Cardiac septum (tissue), 1 donor: ENCODE results near the gene NUP54. TPM values are rescaled to one million over a fixed set of nuclear protein-coding genes. Genes with fewer than 3 reads are reported as not detected.
A peak's percentile ranks its signal among the peaks of the same experiment; 100 is the strongest.

Experiments
- DNase-seq: peaks from one replicate; pipeline ENCODE4 v3.0.0-alpha.2; 2020; ENCODE audit warnings: low spot score
- intact Hi-C: fragments of 100-400 bp; cut with DNase I; formaldehyde crosslinking; loops from one replicate; pipeline ENCODE4 v1.14.0; 2022
- total RNA-seq: library from RNA; stranded (reverse); fragmentation: NEBNext Ultra II Directional; extraction: Animal tissue kit (Norgen Biotek cat#: 25700); gene quantifications from one replicate; pipeline ENCODE4 v1.2.1, GENCODE V29; 2021
- donor health status: DM: no; HTN: no; CAD: no.

NUP54 gene
- total RNA-seq, 1 donor from 2014 or later = 22.7 TPM

DNA sequence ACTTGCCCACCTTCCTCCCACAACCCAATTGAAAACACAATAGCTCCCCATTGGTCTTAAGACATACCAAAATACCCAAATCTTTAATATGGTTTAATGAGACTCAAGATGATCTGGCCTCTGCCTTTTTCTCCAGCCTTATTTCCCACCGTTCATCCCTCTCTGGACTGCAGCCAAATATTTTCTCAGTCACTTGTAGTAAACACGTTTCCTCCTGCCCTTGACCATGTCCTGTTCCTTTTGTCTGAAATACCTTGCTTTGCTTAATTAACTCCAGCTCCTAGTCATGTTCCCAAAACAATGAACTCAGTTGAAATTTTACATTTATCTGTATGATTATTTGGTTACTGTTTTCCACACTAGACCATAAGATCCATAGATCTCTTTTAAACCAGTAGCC, 8.4 kb upstream of the NUP54 start:
- DNase-seq = no peak
- intact Hi-C loops = no loop called here

DNA sequence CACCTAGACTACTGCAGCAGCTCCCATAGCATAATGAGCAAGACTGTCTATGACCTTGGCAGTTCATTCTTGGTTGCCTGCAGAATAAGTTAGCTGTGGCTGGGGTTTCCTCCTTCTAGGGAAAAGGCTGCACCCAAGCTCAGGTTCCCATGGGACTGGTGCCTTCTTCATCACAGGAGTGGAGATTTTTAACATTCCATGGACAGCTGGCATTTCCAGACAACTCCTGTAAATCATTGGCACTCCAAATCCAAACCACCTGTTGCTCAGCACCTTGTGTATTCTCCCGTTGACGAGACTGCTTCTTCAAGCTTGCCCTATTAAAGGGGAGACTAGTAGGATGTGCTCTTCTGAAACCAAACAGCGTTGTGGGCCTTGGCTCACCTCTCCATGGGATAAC, 7.8 kb upstream of the NUP54 start:
- no peak for DNase-seq
- intact Hi-C loops = no loop called here

DNA sequence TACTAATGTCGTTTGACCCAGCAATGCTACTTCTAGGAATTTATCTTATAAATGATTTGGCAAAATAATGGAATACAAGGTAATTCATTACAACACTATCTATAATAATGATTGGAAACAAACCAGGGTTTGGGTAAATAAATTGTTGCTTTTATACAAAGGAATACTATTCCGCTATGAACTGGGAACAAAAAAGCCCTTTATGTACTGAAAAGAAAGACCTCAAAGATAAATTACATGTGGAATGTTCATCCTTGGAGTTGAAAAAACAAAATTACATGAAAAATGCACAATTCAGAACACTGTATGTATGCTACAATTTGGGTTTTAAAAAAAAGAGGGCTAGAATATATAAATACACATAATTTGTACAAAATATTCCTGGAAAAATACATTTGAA, 5.2 kb upstream of the NUP54 start:
- intact Hi-C loops = no loop called here
- DNase-seq = no peak

DNA sequence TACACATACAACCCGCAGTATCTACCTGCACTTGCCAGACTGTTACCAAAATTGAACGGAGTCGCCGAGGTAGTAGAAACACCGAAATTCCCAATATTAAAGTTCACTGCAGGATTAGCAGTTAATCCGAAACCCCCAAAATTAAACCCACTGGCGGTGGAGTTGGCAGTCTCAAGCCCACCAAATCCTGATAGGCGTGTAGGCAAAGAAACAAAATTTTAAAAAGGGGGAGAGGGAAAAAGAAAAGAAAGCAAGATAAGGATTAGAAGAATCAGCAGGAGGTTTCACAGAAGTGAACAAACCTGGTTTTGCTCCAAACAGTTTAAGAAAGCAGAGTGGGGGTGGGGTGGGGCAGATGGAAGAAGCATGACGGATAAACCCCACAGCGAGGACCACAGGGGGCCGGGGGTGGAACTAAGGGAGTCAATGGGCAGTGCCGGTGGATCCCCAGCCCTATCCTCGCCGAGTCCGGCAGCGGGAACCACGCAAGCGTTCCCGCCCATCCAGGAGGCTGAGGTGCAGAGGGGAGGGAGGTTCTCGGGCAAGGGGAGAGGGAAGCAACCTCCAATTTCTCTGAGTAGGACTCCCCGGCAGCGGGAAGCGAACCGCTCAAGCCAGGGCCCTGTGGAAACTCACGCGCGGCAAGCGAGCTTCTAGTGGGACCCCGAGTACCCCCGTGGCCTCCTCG, 599 bp downstream of the NUP54 start:
- intact Hi-C loops = loop anchor here (2.0 to 5.0 kb wide), 2 partner anchors 65 to 157 kb away; partner anchors contain the start of genes SCARB2 and SDAD1
- DNase-seq = peak; percentile 78

DNA sequence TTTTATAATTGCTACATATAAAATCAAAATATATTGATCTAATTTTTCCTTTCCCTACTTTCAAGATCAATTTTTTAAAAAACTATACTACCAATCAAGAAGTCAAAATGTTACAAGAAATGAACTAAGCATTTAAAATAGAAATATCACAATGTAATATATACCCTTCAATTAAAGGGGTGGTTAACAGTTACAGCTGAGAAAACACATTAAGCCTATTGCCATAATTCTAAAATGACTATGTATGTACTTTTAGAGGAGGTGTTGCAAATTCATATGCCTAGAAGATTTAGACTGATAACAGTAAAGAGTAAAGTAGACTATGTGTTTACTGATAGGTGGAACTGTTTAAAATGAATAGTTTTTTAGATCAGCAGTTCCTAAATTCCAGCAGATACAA, 3.7 kb downstream of the NUP54 start:
- DNase-seq = no peak

DNA sequence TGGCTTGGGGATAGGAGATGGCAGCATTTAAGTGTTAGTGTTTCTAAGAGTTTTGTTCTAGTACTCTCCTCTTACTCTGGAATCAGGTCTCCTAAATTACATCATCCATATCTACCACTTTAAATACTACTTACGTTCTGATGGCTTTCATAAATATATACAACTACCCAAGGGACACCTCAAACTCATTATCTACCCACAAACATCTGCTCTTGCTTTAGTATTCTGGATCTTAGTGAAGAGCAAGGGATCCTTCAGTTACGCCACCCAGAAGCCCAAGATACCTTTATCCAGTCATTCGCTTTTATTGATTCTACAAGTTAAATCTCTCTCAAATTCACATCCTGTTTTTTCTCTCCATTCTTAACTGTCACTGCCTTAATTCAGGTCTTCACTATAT, 7.0 kb downstream of the NUP54 start:
- DNase-seq = no peak
- intact Hi-C loops = no loop called here

More for the DNA sequence above, 3.7 kb downstream of the NUP54 start:
- intact Hi-C loops = no loop called here

DNA sequence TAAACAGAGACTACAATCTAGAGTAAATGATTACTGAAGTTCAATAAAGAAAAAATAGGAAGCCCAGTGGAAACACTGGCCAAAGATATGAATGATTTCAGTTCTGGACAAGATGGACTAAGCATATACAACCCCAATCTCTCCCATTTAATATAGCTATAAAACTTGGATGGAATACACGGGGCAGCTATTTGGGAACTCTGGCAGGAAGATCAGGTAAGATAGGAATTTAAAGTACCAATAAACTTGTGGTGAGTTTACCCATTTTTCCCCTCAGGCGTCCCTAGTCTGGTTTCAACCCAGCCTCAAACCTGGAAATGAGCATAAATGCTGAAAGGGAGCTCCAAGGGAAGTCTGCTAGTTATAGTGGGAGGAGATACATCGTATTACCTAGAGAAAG, 20.4 kb downstream of the NUP54 start:
- intact Hi-C loops = no loop called here

DNA sequence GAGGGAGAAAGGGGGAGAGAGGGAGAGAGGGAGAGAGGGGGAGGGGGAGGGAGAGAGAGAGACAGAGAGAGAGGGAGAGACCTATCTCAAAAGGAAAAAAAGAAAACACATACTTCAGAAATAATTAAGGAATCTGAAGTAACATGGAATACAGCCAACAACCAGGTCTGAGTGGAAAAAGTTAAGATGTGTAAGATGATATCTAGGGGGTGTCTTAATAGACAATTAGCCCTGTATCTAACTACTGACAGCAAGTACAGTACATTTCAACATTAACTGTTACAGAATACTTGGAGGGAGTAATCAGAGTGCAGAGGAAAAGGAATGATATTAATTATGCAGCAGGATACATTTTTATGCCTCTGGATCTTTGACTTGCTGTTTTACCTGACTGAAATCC, 22.4 kb downstream of the NUP54 start:
- intact Hi-C loops = no loop called here
- DNase-seq = no peak

More for the DNA sequence above, 20.4 kb downstream of the NUP54 start:
- DNase-seq = no peak

DNA sequence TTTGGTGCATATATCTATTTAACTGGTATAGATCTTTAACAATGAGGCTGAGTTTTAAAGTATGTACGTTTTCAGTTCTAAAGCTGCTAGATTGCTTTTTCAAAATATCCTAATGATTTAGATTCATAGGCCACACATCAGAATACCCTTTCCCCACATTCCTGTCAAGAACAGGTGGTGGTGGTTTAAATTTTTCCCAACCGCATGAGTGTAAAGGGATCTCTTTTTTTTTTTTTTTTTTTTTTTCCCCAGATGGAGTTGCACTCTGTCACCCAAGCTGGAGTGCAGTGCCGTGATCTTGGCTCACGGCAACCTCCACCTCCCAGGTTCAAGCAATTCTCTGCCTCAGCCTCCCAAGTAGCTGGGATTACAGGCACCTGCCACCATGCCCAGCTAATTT, 28.0 kb downstream of the NUP54 start:
- intact Hi-C loops = no loop called here
- no peak for DNase-seq

DNA sequence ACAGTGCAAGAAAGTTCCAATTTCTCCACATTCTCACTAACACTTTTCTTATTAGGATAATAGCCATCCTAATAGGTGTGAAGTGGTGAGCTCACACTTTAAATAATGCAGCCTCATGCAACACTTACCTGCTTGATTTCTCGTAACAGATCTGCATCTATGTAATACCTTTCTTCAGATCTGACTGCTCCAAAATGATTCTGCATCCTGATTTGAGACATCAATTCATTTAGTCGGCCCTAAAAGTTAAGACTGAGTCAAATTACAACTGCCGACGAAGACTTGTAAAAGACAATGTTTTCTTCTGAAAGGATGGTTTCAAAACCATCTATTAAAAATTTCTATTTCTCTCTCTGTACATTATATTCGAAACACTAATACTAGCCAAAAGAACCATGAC, 30.7 kb downstream of the NUP54 start:
- intact Hi-C loops = no loop called here
- no peak for DNase-seq

DNA sequence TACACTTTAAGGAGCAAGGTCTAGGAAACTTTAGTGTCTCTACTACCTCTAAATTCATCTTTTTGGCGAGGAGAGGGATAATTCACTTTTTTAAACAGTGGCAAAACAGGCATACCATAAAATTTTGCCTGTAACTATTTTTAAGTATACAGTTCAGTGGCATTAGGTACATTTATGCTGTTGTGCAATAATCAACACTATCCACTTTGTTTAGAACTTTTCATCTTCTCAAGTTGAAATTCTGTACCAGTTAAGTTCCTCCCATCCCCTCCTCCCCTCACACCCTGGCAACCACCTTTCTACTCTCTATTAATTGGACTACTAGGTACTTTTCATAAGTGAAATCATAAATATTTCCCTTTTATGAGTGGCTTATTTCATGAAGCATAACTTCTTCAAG, 31.4 kb downstream of the NUP54 start:
- DNase-seq = no peak
- intact Hi-C loops = no loop called here

DNA sequence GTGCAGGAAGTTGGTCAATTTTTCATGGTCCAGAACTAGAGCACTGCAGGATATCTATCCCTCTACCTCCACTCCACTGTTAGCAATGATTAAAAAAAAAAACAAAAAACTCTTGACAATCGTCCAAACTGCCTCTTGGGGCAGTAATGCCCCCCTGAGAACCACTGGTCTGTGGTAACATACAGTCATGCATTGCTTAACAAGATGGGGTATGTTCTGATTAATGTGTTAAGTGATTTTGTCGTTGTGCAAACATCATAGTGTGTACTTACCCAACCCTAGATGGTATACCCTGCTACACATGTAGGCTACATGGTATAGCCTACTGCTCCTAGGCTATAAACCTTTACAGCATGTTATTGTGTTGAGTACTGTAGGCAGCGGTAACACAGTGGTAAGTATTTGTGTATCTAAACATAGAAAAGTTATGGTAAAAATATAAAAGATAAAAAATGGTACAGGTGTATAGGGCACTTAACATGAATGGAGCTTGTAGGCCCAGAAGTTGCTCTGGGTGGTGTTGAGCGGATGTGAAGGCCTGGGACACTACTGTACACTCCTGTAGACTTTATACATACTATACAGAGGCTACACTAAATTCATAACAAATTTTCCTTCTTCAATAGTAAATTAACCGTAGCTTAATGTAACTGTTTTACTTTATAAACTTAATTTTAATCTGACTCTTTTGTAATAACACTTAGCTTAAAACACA, 39.6 kb downstream of the NUP54 start:
- no peak for DNase-seq
- intact Hi-C loops = no loop called here

DNA sequence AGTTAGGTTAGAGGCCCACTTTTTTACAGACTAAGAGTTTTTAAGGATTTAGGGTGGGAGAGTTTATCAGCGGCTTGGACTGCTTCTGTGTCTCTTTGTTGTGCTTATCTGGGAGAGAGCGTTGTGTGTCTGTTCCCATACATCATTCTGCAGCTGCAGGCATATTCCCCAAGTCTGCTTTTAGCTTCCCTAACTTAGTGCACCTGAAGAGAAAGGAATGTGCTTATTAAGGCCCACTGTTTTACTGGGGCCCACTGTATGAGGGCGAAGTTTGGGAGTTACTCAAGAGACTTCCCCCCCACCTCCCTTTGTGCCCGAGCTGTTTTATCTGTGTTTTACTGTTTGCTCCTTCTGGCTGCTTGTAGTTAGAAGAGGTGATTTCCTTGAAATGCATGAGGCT, 41.8 kb downstream of the NUP54 start:
- no peak for DNase-seq
- intact Hi-C loops = no loop called here

DNA sequence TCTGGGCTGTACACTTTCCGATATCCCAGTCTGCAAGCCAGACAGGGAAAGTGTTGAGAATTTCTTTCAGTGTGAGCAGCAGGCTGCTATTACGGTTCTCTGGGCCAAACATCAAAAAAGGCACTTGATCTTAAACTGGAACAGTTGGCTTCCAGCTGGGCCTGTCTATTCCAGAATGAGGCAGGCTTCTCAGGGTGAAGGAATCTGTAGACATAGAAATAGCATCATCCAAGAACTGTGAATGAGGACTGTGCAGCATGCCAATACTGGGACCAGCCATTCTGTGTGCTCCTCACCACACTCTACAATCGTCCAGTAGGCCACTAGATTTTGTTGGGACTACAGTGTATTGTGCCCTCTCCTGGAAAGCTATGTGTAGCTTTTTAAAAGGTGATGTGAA, 42.5 kb downstream of the NUP54 start:
- intact Hi-C loops = no loop called here
- no peak for DNase-seq

DNA sequence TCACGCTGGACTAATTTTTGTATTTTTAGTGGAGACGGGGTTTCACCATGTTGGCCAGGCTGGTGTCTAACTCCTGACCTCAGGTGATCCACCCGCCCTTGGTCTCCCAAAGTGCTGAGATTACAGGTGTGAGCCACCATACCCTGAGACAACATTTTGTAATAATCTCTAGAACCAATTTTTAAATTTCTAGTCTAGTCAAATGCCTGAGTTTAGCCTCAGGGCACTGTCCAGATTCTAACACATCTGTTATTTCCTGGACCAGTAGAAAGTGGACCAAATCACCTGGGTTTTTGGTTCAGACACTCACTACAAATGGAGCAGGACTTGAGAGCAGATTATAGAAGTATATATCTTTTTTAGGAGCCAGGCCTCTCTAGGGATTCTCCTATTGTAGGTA, 52.1 kb downstream of the NUP54 start:
- intact Hi-C loops = no loop called here
- no peak for DNase-seq

DNA sequence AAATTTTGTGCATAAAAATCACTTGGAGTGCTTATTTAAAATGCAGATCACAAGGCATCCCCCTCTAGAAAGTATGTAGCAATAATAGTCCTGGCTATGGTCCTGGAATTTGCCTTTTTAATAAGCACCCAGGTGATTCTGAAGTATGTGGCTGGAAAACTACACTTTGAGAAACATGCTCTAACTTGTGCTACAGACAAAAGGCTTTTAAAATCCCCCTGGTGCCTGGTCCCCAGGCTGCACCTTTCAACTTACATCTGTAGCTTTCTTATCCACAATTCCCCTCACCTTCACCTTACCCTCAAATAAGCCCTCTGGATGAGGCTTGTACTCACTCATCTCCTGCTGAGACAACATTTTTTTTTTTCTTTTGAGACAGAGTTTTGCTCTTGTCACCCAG, 52.6 kb downstream of the NUP54 start:
- DNase-seq = no peak
- intact Hi-C loops = no loop called here

DNA sequence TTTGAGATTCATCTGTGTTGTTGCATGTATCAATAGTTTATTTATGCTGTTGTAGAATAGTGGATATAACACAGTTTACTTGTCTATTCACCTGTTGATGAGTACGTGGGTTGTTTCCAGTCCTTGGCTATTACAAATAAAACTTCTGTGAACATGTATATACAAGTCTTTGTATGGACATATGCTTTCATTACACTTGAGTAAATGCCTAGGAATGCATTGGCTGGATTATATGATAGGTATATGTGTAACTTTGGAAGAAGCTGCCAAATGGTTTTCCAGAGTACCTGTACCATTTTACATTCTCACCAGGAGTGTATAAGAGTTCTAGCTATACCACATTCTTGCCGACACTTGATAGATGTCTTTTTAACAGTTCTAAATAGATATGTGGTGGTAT, 57.1 kb downstream of the NUP54 start:
- intact Hi-C loops = no loop called here
- no peak for DNase-seq

DNA sequence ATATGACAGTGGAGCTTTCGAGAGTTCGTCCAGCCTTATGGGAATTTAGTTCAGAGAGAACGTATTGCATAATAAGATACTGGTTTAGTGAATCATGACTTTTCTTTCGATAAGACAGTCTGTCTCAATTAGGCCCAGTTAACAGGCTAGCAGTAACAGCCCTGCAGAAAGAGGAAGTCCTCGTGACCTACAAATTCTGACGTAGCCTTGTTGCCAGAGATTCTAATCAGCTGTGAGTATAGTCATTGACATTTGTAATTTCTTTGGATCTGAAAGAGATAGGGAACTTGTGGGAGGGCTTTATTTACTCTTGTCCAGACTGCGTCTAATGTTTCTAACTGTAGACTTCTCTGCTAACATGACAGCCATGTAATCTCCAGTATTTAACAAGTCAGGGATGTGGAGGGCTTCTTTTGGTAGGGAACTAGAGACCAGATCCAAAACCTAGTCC, 57.9 kb downstream of the NUP54 start:
- intact Hi-C loops = no loop called here
- no peak for DNase-seq

DNA sequence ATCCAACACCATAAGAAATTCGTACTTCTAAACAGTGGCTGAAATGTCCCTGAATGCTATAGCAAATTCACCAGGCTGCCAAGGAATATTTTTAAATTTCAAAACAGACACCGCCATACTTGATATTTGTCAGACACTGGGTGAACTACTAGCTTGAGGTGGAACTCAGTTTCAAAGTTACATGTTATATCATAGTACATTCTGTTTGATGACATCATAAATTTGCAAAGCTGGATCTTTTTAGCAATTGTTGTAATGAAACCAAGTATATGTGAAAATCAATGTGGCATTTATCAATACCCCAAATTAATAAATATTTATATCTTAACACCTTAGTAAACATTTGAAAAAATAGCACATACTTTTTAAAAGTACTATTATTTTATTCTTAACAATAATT, 59.5 kb downstream of the NUP54 start:
- DNase-seq = no peak
- intact Hi-C loops = loop anchor here (5.0 kb wide), 1 partner anchor 91 kb away; no protein-coding TSS in a partner anchor

DNA sequence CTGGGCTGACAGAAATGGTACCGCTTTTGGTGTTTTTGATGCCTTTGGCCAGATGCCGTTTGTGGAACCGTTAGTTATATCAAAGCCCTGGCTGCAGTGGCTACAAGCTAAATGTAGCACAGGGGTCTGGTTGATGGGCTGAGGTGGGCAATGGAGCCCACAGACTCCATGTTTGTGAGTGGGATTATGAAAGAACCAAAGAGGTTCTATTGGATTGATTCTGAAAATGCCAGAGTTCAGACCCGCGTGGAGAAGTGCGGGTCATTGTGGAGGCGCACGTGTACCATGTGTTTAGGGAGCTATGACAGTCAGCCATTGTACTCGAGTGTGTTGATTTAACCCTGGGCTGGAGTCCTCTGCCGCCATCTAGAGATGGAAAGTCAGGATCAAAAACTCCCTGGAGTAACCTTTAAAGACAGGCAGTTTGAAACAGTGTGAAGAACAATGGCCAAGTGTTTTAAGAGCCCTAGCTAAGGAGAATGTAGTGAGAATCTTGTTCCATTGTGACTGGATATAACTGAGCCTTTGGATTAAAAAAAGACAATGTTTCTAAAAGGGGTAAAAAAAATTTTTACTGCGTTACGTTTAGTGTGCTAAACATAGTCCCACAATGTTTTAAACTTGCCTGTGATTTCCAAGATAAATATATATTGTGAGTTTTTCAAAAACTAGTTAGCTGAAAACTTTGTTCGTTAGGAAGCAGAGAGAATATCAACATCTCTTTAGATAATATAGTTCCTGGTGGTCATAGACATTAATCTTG, 61.0 kb downstream of the NUP54 start:
- intact Hi-C loops = loop anchor here (1.0 to 5.0 kb wide), 2 partner anchors 14 to 90 kb away; no protein-coding TSS in a partner anchor

DNA sequence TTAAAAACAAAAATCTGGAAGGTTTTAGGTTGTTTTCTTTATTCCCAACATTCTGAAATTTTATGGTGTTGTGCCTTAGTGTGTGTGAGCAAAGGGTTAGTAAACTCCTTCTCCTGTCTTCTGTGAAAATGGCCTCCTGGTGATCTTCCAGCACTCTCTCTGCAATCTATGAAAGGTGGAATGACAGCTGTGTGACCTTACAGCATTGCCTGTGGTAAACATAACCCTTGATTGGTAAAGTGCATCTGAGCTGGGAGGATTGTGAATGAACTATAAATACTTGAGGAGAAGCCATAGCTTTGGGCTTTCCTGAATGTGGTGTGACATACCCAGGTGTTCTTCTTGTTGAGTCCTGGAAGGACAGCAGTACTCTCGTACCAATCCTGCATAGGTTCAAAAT, 63.7 kb downstream of the NUP54 start:
- intact Hi-C loops = no loop called here
- no peak for DNase-seq

More for the DNA sequence above, 61.0 kb downstream of the NUP54 start:
- DNase-seq = no peak
